ENCODE data around the gene HAUS8. TPM values are rescaled to one million over a fixed set of nuclear protein-coding genes. Genes with fewer than 3 reads are reported as not detected.

The HAUS8 gene
- total and polyA plus RNA-seq, 7 experiments from 2014 or later = 9.4 to 31.5 (median 19.0) TPM

DNA sequence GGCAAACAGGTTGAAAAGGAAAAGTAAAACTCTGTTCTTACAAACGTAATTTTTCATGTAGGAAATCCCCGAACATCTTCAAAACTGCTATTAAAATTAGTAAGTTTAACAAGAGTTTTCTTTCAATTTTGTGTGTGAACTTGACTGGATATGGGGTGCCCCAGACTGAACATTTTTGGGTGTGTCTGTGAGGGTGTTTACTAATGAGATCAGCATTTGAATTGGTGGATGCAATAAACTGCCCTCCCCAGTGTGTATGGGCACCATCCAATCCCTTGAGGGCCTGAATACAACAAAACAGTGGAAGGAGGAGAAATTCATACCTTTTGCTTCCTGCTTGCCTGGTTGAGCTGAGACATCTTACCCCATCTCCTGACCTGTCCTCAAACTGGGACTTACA, 11.8 kb downstream of the HAUS8 start:
- Mint-ChIP-seq H3K9me3 (peaks cover 0 to 2% (median 0%) of the 10 kb centered on the region in 11 donors), H3K27me3 (no peaks in the 10 kb centered on the region), H3K4me1 (peaks cover 18 to 44% (median 33%) of the 10 kb centered on the region in 7 donors), H3K27ac (peak overlapping the region in 1 of 9 donors; percentile 20), H3K36me3 (peaks cover 11 to 46% (median 32%) of the 10 kb centered on the region in 5 donors), H3K4me3 (no peak overlapping the region)
- ATAC-seq (no peak), DNase-seq (no peak)
- Histone ChIP-seq H3K27me3 (ENCODE audit: control insufficient read depth in 2 of 2, insufficient read depth in 2 of 2, low read length in 2 of 2) (no peaks in the 10 kb centered on the region), H3K36me3 (ENCODE audit: control insufficient read depth in 2 of 3, insufficient read depth in 3 of 3, low read length in 3 of 3) (peaks cover 0 to 33% (median 7%) of the 10 kb centered on the region in 3 experiments), H3K4me3 (ENCODE audit: low read length) (no peak overlapping the region), H3K4me1 (ENCODE audit: control insufficient read depth in 2 of 2, insufficient read depth in 2 of 2, low read length in 2 of 2) (peaks cover 11 to 16% of the 10 kb centered on the region in 2 donors), H3K9me3 (ENCODE audit: control insufficient read depth in 2 of 3, low read length in 3 of 3) (no peaks in the 10 kb centered on the region), H3K27ac (ENCODE audit: low read depth, low read length) (no peak overlapping the region)
- ChIA-PET CTCF (no interaction called here), POLR2A (interaction anchor here (0.6 kb wide), 1 partner anchor 12 kb away, joined by 3 read pairs; the partner anchor contains the start of gene MYO9B)
- intact Hi-C loops (cut with micrococcal nuclease) = no loop called here

DNA sequence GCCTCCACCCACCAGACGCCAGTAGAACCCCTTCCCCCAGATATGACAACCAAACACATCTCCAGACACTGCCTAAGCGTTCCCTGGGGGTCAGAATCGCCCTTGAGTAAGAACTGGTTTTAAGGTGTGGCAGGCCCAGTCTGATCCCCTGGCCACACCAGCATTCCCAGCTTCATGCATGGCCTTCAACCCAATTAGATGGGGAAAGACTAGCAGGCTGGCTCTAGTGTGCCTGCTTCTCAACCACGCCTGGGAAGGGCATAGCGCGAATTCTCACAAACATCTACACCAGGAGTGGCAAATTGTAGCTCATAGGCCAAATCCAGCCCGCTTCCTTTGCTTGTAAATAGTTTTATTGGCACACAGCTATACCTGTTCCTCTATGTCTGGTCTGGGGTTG, 13.6 kb downstream of the HAUS8 start:
- CTCF ChIA-PET = interaction anchor here (0.6 kb wide), 1 partner anchor 334 kb away, joined by 4 read pairs; no protein-coding TSS in a partner anchor
- Mint-ChIP-seq H3K27ac (peak overlapping the region in 1 of 9 donors; percentile 20), H3K36me3 (peaks cover 11 to 49% (median 30%) of the 10 kb centered on the region in 5 donors), H3K27me3 (no peaks in the 10 kb centered on the region), H3K4me1 (peaks cover 12 to 36% (median 24%) of the 10 kb centered on the region in 7 donors), H3K4me3 (no peak overlapping the region), H3K9me3 (peaks cover 0 to 2% (median 0%) of the 10 kb centered on the region in 11 donors)
- Histone ChIP-seq H3K9me3 (ENCODE audit: control insufficient read depth in 2 of 3, low read length in 3 of 3) (no peaks in the 10 kb centered on the region), H3K4me1 (ENCODE audit: control insufficient read depth in 2 of 2, insufficient read depth in 2 of 2, low read length in 2 of 2) (peaks cover 11 to 16% of the 10 kb centered on the region in 2 donors), H3K4me3 (ENCODE audit: low read length) (no peak overlapping the region), H3K27ac (ENCODE audit: low read depth, low read length) (no peak overlapping the region), H3K36me3 (ENCODE audit: control insufficient read depth in 2 of 3, insufficient read depth in 3 of 3, low read length in 3 of 3) (peaks cover 0 to 46% (median 7%) of the 10 kb centered on the region in 3 experiments), H3K27me3 (ENCODE audit: control insufficient read depth in 2 of 2, insufficient read depth in 2 of 2, low read length in 2 of 2) (no peaks in the 10 kb centered on the region)
- no peak for ATAC-seq
- POLR2A ChIA-PET = interaction anchor here (0.6 kb wide), 1 partner anchor 330 kb away, joined by 4 read pairs; no protein-coding TSS in a partner anchor
- no peak for DNase-seq
- intact Hi-C loops (cut with micrococcal nuclease) = no loop called here

DNA sequence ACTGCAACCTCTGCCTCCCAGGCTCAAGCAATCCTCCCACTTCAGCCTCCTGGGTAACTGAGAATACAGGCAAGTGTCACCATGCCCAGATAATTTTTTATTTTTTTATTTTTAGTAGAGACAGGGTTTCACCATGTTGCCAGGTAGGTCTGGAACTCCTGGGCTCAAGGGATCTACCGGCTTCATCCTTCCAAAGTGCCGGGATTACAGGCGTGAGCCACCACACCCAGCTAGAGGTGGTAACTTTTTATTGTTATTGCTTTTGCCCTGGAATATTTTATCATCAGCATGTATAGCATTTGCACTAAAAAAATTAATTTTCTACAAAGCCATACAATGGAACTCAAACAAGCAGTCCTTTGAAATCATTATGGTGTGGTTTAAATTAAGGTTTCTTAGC, 14.0 kb downstream of the HAUS8 start:
- peaks cover 0 to 46% (median 7%) of the 10 kb centered on the region in 3 experiments for H3K36me3 ChIP-seq (ENCODE audit: control insufficient read depth in 2 of 3, insufficient read depth in 3 of 3, low read length in 3 of 3)
- H3K27ac ChIP-seq (ENCODE audit: low read depth, low read length) = no peak overlapping the region
- Mint-ChIP-seq H3K27me3 (no peaks in the 10 kb centered on the region), H3K4me1 (peaks cover 12 to 32% (median 24%) of the 10 kb centered on the region in 7 donors), H3K27ac (peak overlapping the region in 1 of 9 donors; percentile 20), H3K9me3 (peaks cover 0 to 2% (median 0%) of the 10 kb centered on the region in 11 donors), H3K36me3 (peaks cover 11 to 52% (median 33%) of the 10 kb centered on the region in 5 donors), H3K4me3 (no peak overlapping the region)
- ATAC-seq (no peak), DNase-seq (no peak)
- intact Hi-C loops (cut with micrococcal nuclease) = no loop called here
- no peaks in the 10 kb centered on the region for H3K27me3 ChIP-seq (ENCODE audit: control insufficient read depth in 2 of 2, insufficient read depth in 2 of 2, low read length in 2 of 2)
- CTCF ChIA-PET = interaction anchor here (0.6 kb wide), 1 partner anchor 335 kb away, joined by 4 read pairs; no protein-coding TSS in a partner anchor
- POLR2A ChIA-PET = no interaction called here
- no peak overlapping the region for H3K4me3 ChIP-seq (ENCODE audit: low read length)
- no peaks in the 10 kb centered on the region for H3K9me3 ChIP-seq (ENCODE audit: control insufficient read depth in 2 of 3, low read length in 3 of 3)
- peaks cover 11 to 16% of the 10 kb centered on the region in 2 donors for H3K4me1 ChIP-seq (ENCODE audit: control insufficient read depth in 2 of 2, insufficient read depth in 2 of 2, low read length in 2 of 2)

DNA sequence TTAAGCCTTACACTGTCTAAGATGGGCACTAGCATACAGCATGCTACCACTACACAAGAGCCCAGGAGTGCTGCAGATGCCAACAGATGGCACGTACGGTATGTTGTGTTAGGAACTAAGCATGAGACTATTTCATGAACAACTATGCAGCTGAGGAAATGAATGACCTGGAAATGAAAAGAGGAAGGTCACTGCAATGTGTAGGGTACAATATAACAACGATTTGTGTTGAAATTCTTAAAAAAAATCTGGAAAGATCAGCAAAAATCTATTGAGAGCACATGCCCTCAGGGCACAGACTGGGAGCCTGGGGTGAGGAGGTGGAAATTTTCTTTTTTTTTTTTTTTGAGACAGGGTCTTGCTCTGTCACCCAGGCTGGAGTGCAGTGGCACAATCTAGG, 14.4 kb downstream of the HAUS8 start:
- ATAC-seq (no peak), DNase-seq (no peak)
- Histone ChIP-seq H3K4me3 (ENCODE audit: low read length) (no peak overlapping the region), H3K36me3 (ENCODE audit: control insufficient read depth in 2 of 3, insufficient read depth in 3 of 3, low read length in 3 of 3) (peaks cover 0 to 50% (median 7%) of the 10 kb centered on the region in 3 experiments), H3K27ac (ENCODE audit: low read depth, low read length) (no peak overlapping the region), H3K4me1 (ENCODE audit: control insufficient read depth in 2 of 2, insufficient read depth in 2 of 2, low read length in 2 of 2) (peaks cover 11 to 16% of the 10 kb centered on the region in 2 donors), H3K9me3 (ENCODE audit: control insufficient read depth in 2 of 3, low read length in 3 of 3) (no peaks in the 10 kb centered on the region), H3K27me3 (ENCODE audit: control insufficient read depth in 2 of 2, insufficient read depth in 2 of 2, low read length in 2 of 2) (no peaks in the 10 kb centered on the region)
- POLR2A ChIA-PET = no interaction called here
- H3K9me3 Mint-ChIP-seq = peaks cover 0 to 2% (median 0%) of the 10 kb centered on the region in 11 donors
- CTCF ChIA-PET = no interaction called here
- no peak overlapping the region for H3K4me3 Mint-ChIP-seq
- peaks cover 11 to 56% (median 33%) of the 10 kb centered on the region in 5 donors for H3K36me3 Mint-ChIP-seq
- no peak overlapping the region for H3K27ac Mint-ChIP-seq
- H3K4me1 Mint-ChIP-seq = peaks cover 12 to 30% (median 24%) of the 10 kb centered on the region in 7 donors
- intact Hi-C loops (cut with micrococcal nuclease) = no loop called here
- H3K27me3 Mint-ChIP-seq = no peaks in the 10 kb centered on the region

DNA sequence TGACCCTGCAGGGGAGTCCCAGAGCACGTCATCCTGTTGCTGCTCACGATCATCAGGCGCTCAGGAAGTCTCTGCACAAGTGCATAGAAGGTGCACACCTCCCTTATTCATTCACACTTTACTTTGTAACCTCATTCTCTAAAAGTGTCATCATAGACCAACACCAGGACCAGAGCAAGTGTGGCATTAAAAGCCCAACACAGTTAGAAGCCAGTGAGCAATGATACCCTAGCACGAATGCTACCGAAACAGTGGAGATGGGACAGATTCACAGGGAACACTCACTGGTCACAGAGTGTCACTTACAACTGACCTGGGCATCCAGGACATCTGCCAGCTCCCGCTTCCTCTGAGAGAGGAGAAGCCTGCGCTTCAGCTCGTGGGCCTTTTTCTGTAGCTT, 17.0 kb downstream of the HAUS8 start:
- peak overlapping the region in 1 of 9 donors; percentile 1 for H3K27ac Mint-ChIP-seq
- H3K4me1 Mint-ChIP-seq = peaks cover 0 to 9% (median 3%) of the 10 kb centered on the region in 7 donors
- H3K36me3 ChIP-seq (ENCODE audit: control insufficient read depth in 2 of 3, insufficient read depth in 3 of 3, low read length in 3 of 3) = peaks cover 0 to 69% (median 11%) of the 10 kb centered on the region in 3 experiments
- peaks cover 0 to 2% (median 0%) of the 10 kb centered on the region in 11 donors for H3K9me3 Mint-ChIP-seq
- CTCF ChIA-PET = interaction anchor here (0.6 kb wide), 1 partner anchor 95 kb away, joined by 3 read pairs; no protein-coding TSS in a partner anchor
- intact Hi-C loops (cut with micrococcal nuclease) = no loop called here
- DNase-seq = no peak
- no peaks in the 10 kb centered on the region for H3K9me3 ChIP-seq (ENCODE audit: control insufficient read depth in 2 of 3, low read length in 3 of 3)
- ATAC-seq = no peak
- no peak overlapping the region for H3K27ac ChIP-seq (ENCODE audit: low read depth, low read length)
- no peaks in the 10 kb centered on the region for H3K4me1 ChIP-seq (ENCODE audit: control insufficient read depth in 2 of 2, insufficient read depth in 2 of 2, low read length in 2 of 2)
- H3K4me3 Mint-ChIP-seq = no peak overlapping the region
- peaks cover 7 to 49% (median 22%) of the 10 kb centered on the region in 5 donors for H3K36me3 Mint-ChIP-seq
- no peaks in the 10 kb centered on the region for H3K27me3 ChIP-seq (ENCODE audit: control insufficient read depth in 2 of 2, insufficient read depth in 2 of 2, low read length in 2 of 2)
- no peak overlapping the region for H3K4me3 ChIP-seq (ENCODE audit: low read length)
- POLR2A ChIA-PET = no interaction called here
- no peaks in the 10 kb centered on the region for H3K27me3 Mint-ChIP-seq

DNA sequence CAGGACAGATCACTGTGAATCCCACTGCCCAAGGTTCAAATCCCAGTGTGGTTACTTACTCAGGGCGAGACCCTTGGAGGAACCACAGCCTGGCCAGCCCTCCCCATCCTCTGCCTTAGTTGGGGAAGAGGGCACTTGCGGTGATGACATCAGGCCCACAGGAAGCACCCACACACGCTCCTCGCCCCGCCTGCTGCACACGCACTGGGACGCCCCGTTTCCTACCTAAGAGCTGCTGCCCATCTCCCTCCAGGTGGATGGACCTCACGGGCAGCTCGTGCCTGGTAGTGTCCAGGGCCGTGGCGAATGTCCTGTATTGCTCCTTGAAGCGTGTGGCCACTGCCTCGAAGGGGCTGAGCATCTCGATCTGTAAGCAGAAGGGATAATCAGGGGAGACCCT, 19.6 kb downstream of the HAUS8 start:
- H3K4me1 Mint-ChIP-seq = peaks cover 0 to 2% (median 0%) of the 10 kb centered on the region in 7 donors
- ChIA-PET CTCF (interaction anchor here (0.6 kb wide), 1 partner anchor 494 kb away, joined by 7 read pairs; no protein-coding TSS in a partner anchor), POLR2A (no interaction called here)
- intact Hi-C loops (cut with micrococcal nuclease) = no loop called here
- no peaks in the 10 kb centered on the region for H3K27me3 Mint-ChIP-seq
- Histone ChIP-seq H3K4me3 (ENCODE audit: low read length) (no peak overlapping the region), H3K9me3 (ENCODE audit: control insufficient read depth in 2 of 3, low read length in 3 of 3) (no peaks in the 10 kb centered on the region), H3K27ac (ENCODE audit: low read depth, low read length) (no peak overlapping the region), H3K4me1 (ENCODE audit: control insufficient read depth in 2 of 2, insufficient read depth in 2 of 2, low read length in 2 of 2) (no peaks in the 10 kb centered on the region), H3K36me3 (ENCODE audit: control insufficient read depth in 2 of 3, insufficient read depth in 3 of 3, low read length in 3 of 3) (peaks cover 0 to 83% (median 11%) of the 10 kb centered on the region in 3 experiments), H3K27me3 (ENCODE audit: control insufficient read depth in 2 of 2, insufficient read depth in 2 of 2, low read length in 2 of 2) (no peaks in the 10 kb centered on the region)
- peak overlapping the region in 1 of 9 donors; percentile 41 for H3K27ac Mint-ChIP-seq
- peaks cover 0 to 2% (median 0%) of the 10 kb centered on the region in 11 donors for H3K9me3 Mint-ChIP-seq
- no peak overlapping the region for H3K4me3 Mint-ChIP-seq
- H3K36me3 Mint-ChIP-seq = peaks cover 9 to 59% (median 24%) of the 10 kb centered on the region in 5 donors
- DNase-seq (no peak), ATAC-seq (no peak)

DNA sequence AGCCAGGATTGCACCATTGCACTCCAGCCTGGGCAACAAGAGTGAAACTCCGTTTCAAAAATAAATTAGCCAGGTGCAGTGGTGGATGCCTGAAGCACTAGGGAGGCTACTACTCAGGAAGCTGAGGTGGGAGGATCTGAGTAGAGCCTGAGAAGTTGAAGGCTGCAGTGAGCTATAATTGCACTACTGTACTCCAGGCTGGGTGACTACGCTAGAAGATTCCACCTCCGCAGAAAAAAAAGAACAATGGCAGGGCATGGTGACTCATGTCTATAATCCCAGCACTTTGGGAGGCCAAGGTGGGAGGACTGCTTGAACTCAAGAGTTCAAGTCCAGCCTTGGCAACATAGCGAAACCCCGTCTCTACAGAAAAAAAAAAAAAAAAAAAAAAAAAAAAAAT, 20.5 kb downstream of the HAUS8 start:
- no peaks in the 10 kb centered on the region for H3K27me3 ChIP-seq (ENCODE audit: control insufficient read depth in 2 of 2, insufficient read depth in 2 of 2, low read length in 2 of 2)
- POLR2A ChIA-PET = no interaction called here
- Mint-ChIP-seq H3K27ac (no peak overlapping the region), H3K27me3 (no peaks in the 10 kb centered on the region), H3K36me3 (peaks cover 8 to 60% (median 24%) of the 10 kb centered on the region in 5 donors), H3K9me3 (peaks cover 0 to 2% (median 0%) of the 10 kb centered on the region in 11 donors), H3K4me3 (no peak overlapping the region), H3K4me1 (peaks cover 0 to 2% (median 0%) of the 10 kb centered on the region in 7 donors)
- ATAC-seq (no peak), DNase-seq (no peak)
- CTCF ChIA-PET = no interaction called here
- H3K9me3 ChIP-seq (ENCODE audit: control insufficient read depth in 2 of 3, low read length in 3 of 3) = no peaks in the 10 kb centered on the region
- intact Hi-C loops (cut with micrococcal nuclease) = no loop called here
- peaks cover 0 to 87% (median 10%) of the 10 kb centered on the region in 3 experiments for H3K36me3 ChIP-seq (ENCODE audit: control insufficient read depth in 2 of 3, insufficient read depth in 3 of 3, low read length in 3 of 3)
- H3K4me1 ChIP-seq (ENCODE audit: control insufficient read depth in 2 of 2, insufficient read depth in 2 of 2, low read length in 2 of 2) = no peaks in the 10 kb centered on the region
- no peak overlapping the region for H3K4me3 ChIP-seq (ENCODE audit: low read length)
- H3K27ac ChIP-seq (ENCODE audit: low read depth, low read length) = no peak overlapping the region
